ENCODE measurements around the gene RFX7. TPM values are rescaled to one million over a fixed set of nuclear protein-coding genes. Genes with fewer than 3 reads are reported as not detected.
A peak's percentile ranks its signal among the peaks of the same experiment; 100 is the strongest.

Gene RFX7
- total RNA-seq, 2 donors from 2014 or later, result 4.4 to 5.9 TPM

DNA sequence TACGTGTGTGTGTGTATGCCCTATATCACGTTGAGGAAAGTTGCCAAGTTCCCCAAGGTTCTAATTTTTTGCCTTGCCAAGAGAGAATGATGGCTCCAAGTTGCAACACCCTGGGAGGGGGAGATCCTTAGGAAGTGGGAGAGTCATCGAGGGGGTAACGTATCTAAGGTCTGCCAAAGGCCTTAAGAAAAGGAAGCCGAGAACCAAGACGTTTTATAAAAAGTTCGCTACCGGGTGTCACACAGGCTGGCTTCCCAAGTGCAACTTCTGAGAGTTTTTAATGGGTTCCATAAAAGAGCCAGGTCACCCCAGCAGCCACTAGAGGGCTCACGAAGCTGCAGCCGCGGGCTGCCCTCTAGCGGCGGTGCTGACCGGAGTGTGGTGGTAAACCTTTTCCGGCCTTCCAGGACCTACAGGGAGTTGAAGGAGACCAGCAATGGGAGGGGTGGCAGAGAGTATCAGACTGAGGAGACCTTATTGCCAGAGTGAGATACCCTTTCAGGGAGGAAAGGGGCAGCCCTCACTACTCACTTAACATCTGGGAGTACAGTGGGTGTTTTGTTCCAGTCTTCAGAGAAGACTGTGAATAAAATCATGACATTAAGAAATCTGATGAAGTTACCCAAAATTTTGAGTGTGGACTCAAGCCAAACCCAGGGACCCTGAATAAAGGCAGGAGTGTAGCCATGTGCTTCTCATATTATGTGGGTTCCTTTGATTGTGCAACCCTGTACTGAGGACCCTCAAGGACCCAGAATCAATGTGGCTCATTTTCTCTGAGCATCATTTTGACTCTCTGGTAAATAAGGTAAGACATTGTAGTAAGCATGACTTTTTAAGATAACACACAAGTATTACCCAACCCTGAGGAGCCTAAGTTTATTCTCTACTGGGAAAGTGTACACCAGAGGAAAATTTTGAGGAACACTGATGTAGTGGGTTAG lies 2.5 kb upstream of the RFX7 start:
- TF ChIP-seq, protein P1, sequence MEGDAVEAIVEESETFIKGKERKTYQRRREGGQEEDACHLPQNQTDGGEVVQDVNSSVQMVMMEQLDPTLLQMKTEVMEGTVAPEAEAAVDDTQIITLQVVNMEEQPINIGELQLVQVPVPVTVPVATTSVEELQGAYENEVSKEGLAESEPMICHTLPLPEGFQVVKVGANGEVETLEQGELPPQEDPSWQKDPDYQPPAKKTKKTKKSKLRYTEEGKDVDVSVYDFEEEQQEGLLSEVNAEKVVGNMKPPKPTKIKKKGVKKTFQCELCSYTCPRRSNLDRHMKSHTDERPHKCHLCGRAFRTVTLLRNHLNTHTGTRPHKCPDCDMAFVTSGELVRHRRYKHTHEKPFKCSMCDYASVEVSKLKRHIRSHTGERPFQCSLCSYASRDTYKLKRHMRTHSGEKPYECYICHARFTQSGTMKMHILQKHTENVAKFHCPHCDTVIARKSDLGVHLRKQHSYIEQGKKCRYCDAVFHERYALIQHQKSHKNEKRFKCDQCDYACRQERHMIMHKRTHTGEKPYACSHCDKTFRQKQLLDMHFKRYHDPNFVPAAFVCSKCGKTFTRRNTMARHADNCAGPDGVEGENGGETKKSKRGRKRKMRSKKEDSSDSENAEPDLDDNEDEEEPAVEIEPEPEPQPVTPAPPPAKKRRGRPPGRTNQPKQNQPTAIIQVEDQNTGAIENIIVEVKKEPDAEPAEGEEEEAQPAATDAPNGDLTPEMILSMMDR (IDR thresholded peaks at IDR 0.05), result peak; percentile 99
- H3K36me3 ChIP-seq, result no peaks in the 10 kb centered on the region
- no peaks in the 10 kb centered on the region for H3K9me3 ChIP-seq
- H3K27me3 ChIP-seq, result no peaks in the 10 kb centered on the region
- peak; percentile 89 for DNase-seq (ENCODE audit: low spot score)
- peak overlapping the region in 1 of 2 donors; percentile 19 for H3K27ac ChIP-seq
- H3K4me3 ChIP-seq, result peak overlapping the region; percentile 17 to 37
- peaks cover 0 to 30% of the 10 kb centered on the region in 2 donors for H3K4me1 ChIP-seq

GRCh38 chr15:56244811-56245576 lies 1.3 kb upstream of the RFX7 start:
- no peaks in the 10 kb centered on the region for H3K27me3 ChIP-seq
- H3K27ac ChIP-seq, result peak overlapping the region; percentile 58 to 70
- DNase-seq (ENCODE audit: low spot score), result no peak
- H3K36me3 ChIP-seq, result no peaks in the 10 kb centered on the region
- H3K9me3 ChIP-seq, result no peaks in the 10 kb centered on the region
- H3K4me1 ChIP-seq, result peaks cover 0 to 32% of the 10 kb centered on the region in 2 donors
- H3K4me3 ChIP-seq, result peak overlapping the region; percentile 94 to 95
- TF ChIP-seq, protein P1 (IDR thresholded peaks at IDR 0.05), result no peak

DNA sequence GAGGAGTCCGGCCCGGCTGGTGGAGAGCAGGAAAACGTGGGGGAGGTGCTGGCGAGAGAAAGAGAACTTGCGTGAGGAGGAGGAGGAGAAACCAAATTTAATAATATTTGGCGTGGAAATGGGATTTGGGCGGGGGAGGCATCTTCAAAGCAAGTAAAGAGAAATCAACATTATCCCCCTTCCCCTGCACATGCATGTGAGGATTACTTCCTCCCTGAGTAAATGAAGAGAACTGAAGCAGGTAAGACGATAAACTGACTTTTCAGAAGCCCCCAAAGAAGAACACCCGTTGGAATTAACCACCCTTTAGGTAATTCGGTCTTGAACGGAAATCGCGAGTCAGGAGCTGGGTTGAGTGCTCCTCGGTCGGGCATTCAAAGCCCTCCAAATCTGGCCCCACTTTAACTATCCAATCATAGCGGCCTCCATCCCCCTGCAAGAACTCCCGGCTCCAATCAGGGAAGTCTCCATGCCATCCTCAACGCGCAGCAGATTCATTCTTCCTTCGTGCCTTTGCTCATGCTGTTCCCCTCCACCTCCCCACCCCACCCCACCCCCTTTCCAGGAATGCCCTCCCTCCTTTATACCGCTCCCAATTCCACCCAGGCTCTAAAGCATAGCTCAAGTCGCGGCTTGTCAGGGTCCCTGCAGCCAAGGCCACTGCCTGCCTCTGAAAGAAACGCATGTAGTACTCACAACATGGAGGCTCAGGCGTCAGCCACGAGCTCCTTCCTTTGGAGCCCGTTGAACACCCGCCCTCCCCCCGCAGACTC lies 545 bp upstream of the RFX7 start:
- no peaks in the 10 kb centered on the region for H3K27me3 ChIP-seq
- TF ChIP-seq, protein P1 (IDR thresholded peaks at IDR 0.05), result no peak
- peaks cover 0 to 32% of the 10 kb centered on the region in 2 donors for H3K4me1 ChIP-seq

DNA sequence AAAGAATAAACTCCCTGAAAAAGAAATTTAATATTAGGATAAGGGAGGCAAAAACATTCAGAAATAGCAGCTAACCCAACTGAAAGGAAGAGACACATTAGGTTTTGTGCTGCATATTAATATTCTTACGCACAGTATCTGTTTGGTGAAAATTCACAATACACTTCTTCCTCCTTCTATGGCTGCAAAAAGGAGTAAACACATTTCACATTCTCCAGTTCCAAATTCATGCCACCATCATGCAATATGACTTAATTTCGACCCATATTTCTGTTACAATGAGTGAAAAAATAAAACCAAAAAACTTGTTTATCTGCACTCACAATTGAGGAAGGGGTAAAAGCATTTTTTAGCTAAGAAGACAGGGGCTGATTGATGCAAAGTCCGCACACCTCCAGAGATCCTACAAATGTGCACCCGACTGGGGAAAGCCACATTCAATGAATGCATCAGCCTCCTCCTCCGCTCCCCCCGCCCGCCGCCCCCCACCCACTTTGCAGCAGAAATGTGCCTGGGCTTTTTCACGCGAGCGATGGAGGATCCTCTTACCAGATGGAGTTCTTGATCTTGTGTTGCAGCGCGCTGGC lies 1.0 kb downstream of the RFX7 start:
- no peaks in the 10 kb centered on the region for H3K9me3 ChIP-seq
- peaks cover 0 to 32% of the 10 kb centered on the region in 2 donors for H3K4me1 ChIP-seq
- no peaks in the 10 kb centered on the region for H3K27me3 ChIP-seq
- TF ChIP-seq, protein P1 (IDR thresholded peaks at IDR 0.05), result no peak
- H3K27ac ChIP-seq, result peak overlapping the region; percentile 90 to 91
- H3K4me3 ChIP-seq, result peak overlapping the region; percentile 94 to 95
- no peak for DNase-seq (ENCODE audit: low spot score)
- H3K36me3 ChIP-seq, result no peaks in the 10 kb centered on the region

More for the DNA sequence above, 545 bp upstream of the RFX7 start:
- peak overlapping the region; percentile 94 to 95 for H3K4me3 ChIP-seq
- peak overlapping the region; percentile 58 to 70 for H3K27ac ChIP-seq
- DNase-seq (ENCODE audit: low spot score), result peak; percentile 61
- no peaks in the 10 kb centered on the region for H3K9me3 ChIP-seq
- H3K36me3 ChIP-seq, result no peaks in the 10 kb centered on the region
